Panc1 (cell line): ENCODE results near the gene AURKB. TPM values are rescaled to one million over a fixed set of nuclear protein-coding genes. Genes with fewer than 3 reads are reported as not detected.
A peak's percentile ranks its signal among the peaks of the same experiment; 100 is the strongest.

Source experiments
- ATAC-seq: fragments of 200-7000 bp; cut with Tn5 transposase; 2 replicates; pipeline ENCODE4 v1.9.1; 2020; ENCODE audit warnings: mild to moderate bottlenecking, moderate library complexity
- BruUV-seq: library from RNA; stranded (reverse); fragments of 400-500 nt; replicated peaks from 2 replicates; lab custom pipeline; 2021; lab: Mats Ljungman, UMichigan
- CTCF ChIA-PET: fragments of 300-600 bp; sonication (Branson Sonifier 250); formaldehyde crosslinking; loops from one replicate; lab custom pipeline; 2022; ENCODE audit warnings: antibody characterized with exemption; lab: Charles Lee
- POLR2A ChIA-PET: fragments of 300-600 bp; sonication (Branson Sonifier 250); formaldehyde crosslinking; loops from one replicate; lab custom pipeline; 2022; ENCODE audit warnings: antibody characterized with exemption; lab: Charles Lee
- DNase-seq: peaks from one replicate; pipeline ENCODE4 v3.0.0-alpha.2; 2010; ENCODE audit warnings: low read depth, low spot score
- H3K27ac ChIP-seq: 2 replicates; pipeline ENCODE4 v1.5.1; 2011; ENCODE audit warnings: mild to moderate bottlenecking, low read length, inconsistent platforms
- H3K27me3 ChIP-seq: fragments of 200-500 bp; sonication (Bioruptor generic); 2 replicates; pipeline ENCODE4 v1.6.0; 2014; ENCODE audit warnings: low read length, inconsistent platforms; ENCODE audit not compliant: control insufficient read depth, insufficient read depth
- H3K36me3 ChIP-seq: fragments of 200-500 bp; sonication (Bioruptor generic); 2 replicates; pipeline ENCODE4 v1.5.1; 2014; ENCODE audit warnings: inconsistent platforms, mild to moderate bottlenecking, low read length, moderate library complexity; ENCODE audit not compliant: control insufficient read depth, insufficient read depth
- H3K4me1 ChIP-seq: 2 replicates; pipeline ENCODE4 v1.5.1; 2011; ENCODE audit warnings: inconsistent platforms, mild to moderate bottlenecking, low read length, moderate library complexity; ENCODE audit not compliant: control insufficient read depth, insufficient read depth
- H3K4me3 ChIP-seq, 2 experiments: 2 replicates each; pipeline ENCODE4 v1.5.1; 2011 to 2012; ENCODE audit warnings: low read depth in 2 of 2, low read length in 2 of 2, mild to moderate bottlenecking in 2 of 2, inconsistent platforms in 1 of 2, moderate library complexity in 1 of 2
- H3K9me3 ChIP-seq: fragments of 200-500 bp; sonication (Bioruptor generic); 2 replicates; pipeline ENCODE4 v1.5.1; 2014; ENCODE audit warnings: low read depth, mild to moderate bottlenecking, inconsistent platforms, low read length, moderate library complexity; ENCODE audit not compliant: control insufficient read depth, insufficient read depth
- POLR2AphosphoS5 ChIP-seq: IDR thresholded peaks from 2 replicates; pipeline ENCODE4 v1.6.1; 2012; ENCODE audit warnings: mild to moderate bottlenecking, low read depth, low read length, moderate library complexity
- SIN3A ChIP-seq: IDR thresholded peaks from 2 replicates; pipeline ENCODE4 v1.6.1; 2012; ENCODE audit warnings: low read depth, mild to moderate bottlenecking, low read length, moderate library complexity, borderline replicate concordance; ENCODE audit not compliant: insufficient read depth
- TCF7L2 ChIP-seq: IDR thresholded peaks from 2 replicates; pipeline ENCODE4 v1.6.1; 2011; ENCODE audit warnings: mild to moderate bottlenecking, low read depth, low read length, inconsistent platforms
- in situ Hi-C: cut with HindIII; loops from 2 replicates; pipeline ENCODE4 v1.10.0; 2016; ENCODE audit warnings: low sequenced_read_pairs, low pct_unique_long_range_greater_than_20kb
- intact Hi-C: fragments of 100-400 bp; cut with micrococcal nuclease; formaldehyde crosslinking; loops from one replicate; pipeline ENCODE4 v1.10.0; 2022; ENCODE audit not compliant: unreplicated experiment
- total RNA-seq: library from RNA; stranded (reverse); gene quantifications from one replicate; pipeline ENCODE4 v1.2.1, GENCODE V29; 2021; ENCODE audit not compliant: unreplicated experiment
- TF ChIP-seq, protein P1 (sequence below), 2 experiments: IDR thresholded peaks; 2 replicates each; pipeline ENCODE4 v1.6.1; 2011 to 2012; ENCODE audit warnings: low read depth in 2 of 2, control low read depth in 1 of 2, low read length in 1 of 2, mild to moderate bottlenecking in 1 of 2, moderate library complexity in 1 of 2; ENCODE audit not compliant: insufficient read depth in 1 of 2
- TF ChIP-seq, protein P2 (sequence below): fragments of 450-650 bp; IDR thresholded peaks from 2 replicates; pipeline ENCODE4 v1.5.1; 2017; ENCODE audit warnings: mild to moderate bottlenecking

The AURKB gene
- total RNA-seq, 1 experiment from 2014 or later, result 85.8 TPM

DNA sequence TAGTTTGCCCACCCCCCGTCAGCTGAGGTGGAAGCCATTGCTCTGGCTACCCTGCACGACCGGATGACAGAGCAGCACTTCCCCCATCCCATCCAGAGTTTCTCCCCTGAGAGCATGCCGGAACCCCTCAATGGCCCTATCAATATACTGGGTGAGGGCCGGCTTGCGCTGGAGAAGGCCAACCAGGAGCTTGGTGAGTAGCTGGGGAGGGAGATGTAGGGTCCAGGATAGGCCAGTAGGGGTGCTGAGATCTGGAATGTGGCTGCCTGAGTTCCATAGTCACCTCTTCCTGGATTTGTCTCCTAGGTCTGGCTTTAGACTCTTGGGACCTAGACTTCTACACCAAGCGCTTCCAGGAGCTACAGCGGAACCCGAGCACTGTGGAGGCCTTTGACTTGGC lies 45.1 kb upstream of the AURKB start:
- CTCF ChIA-PET, result no interaction called here
- no peaks in the 10 kb centered on the region for H3K36me3 ChIP-seq
- intact Hi-C loops, result no loop called here

DNA sequence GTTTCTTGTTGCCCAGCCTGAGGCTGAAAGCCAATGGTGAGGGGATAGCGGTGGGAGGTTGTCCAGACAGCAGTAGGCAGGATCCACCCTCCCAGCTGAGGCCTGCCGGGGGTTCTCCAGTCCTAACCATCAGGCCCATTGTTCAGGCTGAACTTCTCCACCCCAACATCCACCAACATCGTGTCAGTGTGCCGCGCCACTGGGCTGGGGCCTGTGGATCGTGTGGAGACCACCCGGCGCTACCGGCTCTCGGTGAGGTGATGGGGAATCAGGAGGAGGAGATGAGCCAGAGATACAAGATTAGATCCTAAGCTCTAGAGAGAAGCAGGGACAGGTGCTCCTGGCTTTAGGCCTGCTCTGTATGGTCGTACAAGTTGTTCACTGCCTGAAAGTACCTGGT lies 44.5 kb upstream of the AURKB start:
- Histone ChIP-seq H3K27me3 (no peaks in the 10 kb centered on the region), H3K27ac (no peak overlapping the region), H3K9me3 (no peaks in the 10 kb centered on the region), H3K4me3 (no peak overlapping the region), H3K36me3 (peaks cover 3% of the 10 kb centered on the region), H3K4me1 (peaks cover 6% of the 10 kb centered on the region)
- BruUV-seq, result no TSS peak
- DNase-seq, result no peak
- in situ Hi-C loops, result no loop called here
- POLR2A ChIA-PET, result interaction anchor here (1.0 kb wide), 1 partner anchor 40 kb away, joined by 3 read pairs; the partner anchor contains the start of gene SLC25A35
- TF ChIP-seq SIN3A (no peak), TCF7L2 (no peak), POLR2AphosphoS5 (no peak)
- TF ChIP-seq, protein P1, sequence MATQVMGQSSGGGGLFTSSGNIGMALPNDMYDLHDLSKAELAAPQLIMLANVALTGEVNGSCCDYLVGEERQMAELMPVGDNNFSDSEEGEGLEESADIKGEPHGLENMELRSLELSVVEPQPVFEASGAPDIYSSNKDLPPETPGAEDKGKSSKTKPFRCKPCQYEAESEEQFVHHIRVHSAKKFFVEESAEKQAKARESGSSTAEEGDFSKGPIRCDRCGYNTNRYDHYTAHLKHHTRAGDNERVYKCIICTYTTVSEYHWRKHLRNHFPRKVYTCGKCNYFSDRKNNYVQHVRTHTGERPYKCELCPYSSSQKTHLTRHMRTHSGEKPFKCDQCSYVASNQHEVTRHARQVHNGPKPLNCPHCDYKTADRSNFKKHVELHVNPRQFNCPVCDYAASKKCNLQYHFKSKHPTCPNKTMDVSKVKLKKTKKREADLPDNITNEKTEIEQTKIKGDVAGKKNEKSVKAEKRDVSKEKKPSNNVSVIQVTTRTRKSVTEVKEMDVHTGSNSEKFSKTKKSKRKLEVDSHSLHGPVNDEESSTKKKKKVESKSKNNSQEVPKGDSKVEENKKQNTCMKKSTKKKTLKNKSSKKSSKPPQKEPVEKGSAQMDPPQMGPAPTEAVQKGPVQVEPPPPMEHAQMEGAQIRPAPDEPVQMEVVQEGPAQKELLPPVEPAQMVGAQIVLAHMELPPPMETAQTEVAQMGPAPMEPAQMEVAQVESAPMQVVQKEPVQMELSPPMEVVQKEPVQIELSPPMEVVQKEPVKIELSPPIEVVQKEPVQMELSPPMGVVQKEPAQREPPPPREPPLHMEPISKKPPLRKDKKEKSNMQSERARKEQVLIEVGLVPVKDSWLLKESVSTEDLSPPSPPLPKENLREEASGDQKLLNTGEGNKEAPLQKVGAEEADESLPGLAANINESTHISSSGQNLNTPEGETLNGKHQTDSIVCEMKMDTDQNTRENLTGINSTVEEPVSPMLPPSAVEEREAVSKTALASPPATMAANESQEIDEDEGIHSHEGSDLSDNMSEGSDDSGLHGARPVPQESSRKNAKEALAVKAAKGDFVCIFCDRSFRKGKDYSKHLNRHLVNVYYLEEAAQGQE (IDR thresholded peaks at IDR 0.05; ENCODE audit: insufficient read depth in 1 of 2, low read depth in 2 of 2, low read length in 1 of 2), result no peak
- TF ChIP-seq, protein P2, sequence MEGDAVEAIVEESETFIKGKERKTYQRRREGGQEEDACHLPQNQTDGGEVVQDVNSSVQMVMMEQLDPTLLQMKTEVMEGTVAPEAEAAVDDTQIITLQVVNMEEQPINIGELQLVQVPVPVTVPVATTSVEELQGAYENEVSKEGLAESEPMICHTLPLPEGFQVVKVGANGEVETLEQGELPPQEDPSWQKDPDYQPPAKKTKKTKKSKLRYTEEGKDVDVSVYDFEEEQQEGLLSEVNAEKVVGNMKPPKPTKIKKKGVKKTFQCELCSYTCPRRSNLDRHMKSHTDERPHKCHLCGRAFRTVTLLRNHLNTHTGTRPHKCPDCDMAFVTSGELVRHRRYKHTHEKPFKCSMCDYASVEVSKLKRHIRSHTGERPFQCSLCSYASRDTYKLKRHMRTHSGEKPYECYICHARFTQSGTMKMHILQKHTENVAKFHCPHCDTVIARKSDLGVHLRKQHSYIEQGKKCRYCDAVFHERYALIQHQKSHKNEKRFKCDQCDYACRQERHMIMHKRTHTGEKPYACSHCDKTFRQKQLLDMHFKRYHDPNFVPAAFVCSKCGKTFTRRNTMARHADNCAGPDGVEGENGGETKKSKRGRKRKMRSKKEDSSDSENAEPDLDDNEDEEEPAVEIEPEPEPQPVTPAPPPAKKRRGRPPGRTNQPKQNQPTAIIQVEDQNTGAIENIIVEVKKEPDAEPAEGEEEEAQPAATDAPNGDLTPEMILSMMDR, result no peak
- CTCF ChIA-PET, result no interaction called here
- intact Hi-C loops, result no loop called here
- ATAC-seq, result no peak

More for the DNA sequence above, 45.1 kb upstream of the AURKB start:
- DNase-seq (no peak), ATAC-seq (peak; percentile 67; the same call in 1 of the 2 replicates)
- no peaks in the 10 kb centered on the region for H3K9me3 ChIP-seq
- H3K4me1 ChIP-seq, result no peaks in the 10 kb centered on the region
- BruUV-seq, result no TSS peak
- H3K27me3 ChIP-seq, result no peaks in the 10 kb centered on the region
- POLR2A ChIA-PET, result interaction anchor here (1.0 kb wide), 1 partner anchor 40 kb away, joined by 3 read pairs; the partner anchor contains the start of gene SLC25A35
- no peak overlapping the region for H3K4me3 ChIP-seq
- H3K27ac ChIP-seq, result no peak overlapping the region
- in situ Hi-C loops, result no loop called here
- TF ChIP-seq, protein P1 (IDR thresholded peaks at IDR 0.05; ENCODE audit: insufficient read depth in 1 of 2, low read depth in 2 of 2, low read length in 1 of 2), result no peak
- no peak for TF ChIP-seq TCF7L2
- TF ChIP-seq, protein P2, result no peak
- TF ChIP-seq SIN3A, result no peak
- TF ChIP-seq POLR2AphosphoS5, result no peak
